HepG2 (cell line): ENCODE data around the gene CNFN.

Source experiments
- ATF5 ChIP-seq: sonication (generic); formaldehyde crosslinking; IDR thresholded peaks from 2 replicates; pipeline ENCODE4 v1.4.0; 2020; ENCODE audit warnings: mild to moderate bottlenecking, low read depth, missing genetic modification reagents
- ATF6 ChIP-seq: sonication (generic); formaldehyde crosslinking; conservative IDR thresholded peaks from 2 replicates; pipeline ENCODE4 v1.4.0; 2020; ENCODE audit warnings: missing genetic modification reagents
- ELF1 ChIP-seq: sonication (generic); formaldehyde crosslinking; IDR thresholded peaks from 2 replicates; pipeline ENCODE4 v1.4.0; 2020; ENCODE audit warnings: missing genetic modification reagents

- no peak for TF ChIP-seq ELF1
- no peak for TF ChIP-seq ATF5 (CRISPR knock-in tag)
- TF ChIP-seq ATF6 (CRISPR knock-in tag) = no peak
Observed at GRCh38 chr19:42355896-42356295, 34.2 kb downstream of the CNFN start.
